Psoas muscle (tissue), 8 donors: ENCODE measurements around the gene PHF3. TPM values are rescaled to one million over a fixed set of nuclear protein-coding genes. Genes with fewer than 3 reads are reported as not detected.

ENCODE experiments used
- ATAC-seq, 4 donors: fragments of 200-7000 bp; cut with Tn5 transposase; one replicate each; pipeline ENCODE4 v1.9.1; 2020; ENCODE audit warnings: moderate library complexity in 3 of 4, mild to moderate bottlenecking in 2 of 4
- DNase-seq, 2 donors: peaks; one replicate each; pipeline ENCODE4 v3.0.0-alpha.2; 2020
- H3K27ac ChIP-seq: fragments of 200-600 bp; one replicate; pipeline ENCODE4 v1.8.0; 2022
- H3K27me3 ChIP-seq, 3 donors: fragments of 200-600 bp in 1 of 3; one replicate each; pipeline versions ENCODE4 v1.6.1 to v1.8.0; 2013 to 2022; ENCODE audit warnings: low read length in 2 of 3, mild to moderate bottlenecking in 2 of 3, moderate library complexity in 1 of 3; ENCODE audit not compliant: insufficient read depth in 3 of 3
- H3K36me3 ChIP-seq, 2 donors: fragments of 200-600 bp in 1 of 2; one replicate each; pipeline versions ENCODE4 v1.6.1 to v1.8.0; 2013 to 2022; ENCODE audit warnings: low read depth in 1 of 2, mild to moderate bottlenecking in 1 of 2, moderate library complexity in 1 of 2; ENCODE audit not compliant: insufficient read depth in 1 of 2
- H3K4me1 ChIP-seq: fragments of 200-600 bp; one replicate; pipeline ENCODE4 v1.8.0; 2022
- H3K4me3 ChIP-seq: fragments of 200-600 bp; one replicate; pipeline ENCODE4 v1.8.0; 2022; ENCODE audit warnings: mild to moderate bottlenecking
- H3K9me3 ChIP-seq: fragments of 200-600 bp; one replicate; pipeline ENCODE4 v1.8.0; 2022
- WGBS, 3 donors: extraction: QIAGEN DNeasy Blood & Tissue Kit; methylation state at CpG; one replicate each; pipeline versions ENCODE4 v1.1.6 to v1.1.7; 2013; 5-methylcytosine and 5-hydroxymethylcytosine counted together
- intact Hi-C, 2 donors: fragments of 100-400 bp; cut with DNase I; formaldehyde crosslinking; loops; one replicate each; pipeline versions ENCODE4 v1.11.0 to v1.14.2; 2022
- polyA plus RNA-seq, 3 donors: library from polyadenylated mRNA; stranded (reverse); fragments of 200-250 nt; gene quantifications; one replicate each; pipeline ENCODE4 v1.2.3, GENCODE V29; 2013
- total RNA-seq, 4 donors: library from RNA; stranded (reverse); fragmentation: NEBNext Ultra II Directional in 2 of 4; extraction: Animal tissue kit (Norgen Biotek cat#: 25700) in 2 of 4; gene quantifications; one replicate each; pipeline versions ENCODE4 v1.2.1 to v1.2.4, GENCODE V29; 2021 to 2023
- TF ChIP-seq, protein P1 (sequence below): fragments of 200-600 bp; IDR thresholded peaks from one replicate; pipeline ENCODE4 v1.8.0; 2022; ENCODE audit warnings: antibody characterized with exemption
- donor health status: healthy with polysubstance abuse.
- donor health status: DM: no; HTN: no; CAD: no; lungs with moderate emphysema.
- donor health status: Bipolar disorder and iron deficiency.
- donor health status: healthy.
- donor health status: DM: yes; HTN: yes; CAD: no.
- donor health status: DM: no; HTN: no; CAD: no.
- donor health status: DM: no; HTN: no; CAD: no.
- donor health status: DM: yes; HTN: yes; CAD: no.

PHF3 gene
- total and polyA plus RNA-seq, 7 donors = 4.9 to 38.6 (median 24.0) TPM

DNA sequence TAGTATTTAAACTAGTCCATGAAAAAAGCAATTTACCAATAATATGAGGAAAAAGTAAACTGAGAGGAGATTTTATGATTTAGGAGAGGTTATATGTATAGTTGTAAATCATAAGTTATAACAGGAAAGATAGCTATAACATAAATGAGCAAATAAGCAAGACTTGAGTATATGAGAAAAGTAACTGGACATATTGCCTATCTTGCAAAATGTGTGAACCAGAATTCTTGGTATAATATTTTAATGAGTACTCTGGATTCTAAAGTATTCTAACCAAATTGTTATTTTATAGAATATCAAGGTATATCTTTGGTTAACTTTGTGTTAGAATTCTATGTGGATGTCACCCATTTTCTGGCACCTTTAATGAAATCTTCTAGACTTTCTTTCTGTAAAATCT is 124.6 kb downstream of the PHF3 start:
- intact Hi-C loops = loop anchor here in 1 of 2 donors (5.0 kb wide), 1 partner anchor 408 kb away; no protein-coding TSS in a partner anchor

DNA sequence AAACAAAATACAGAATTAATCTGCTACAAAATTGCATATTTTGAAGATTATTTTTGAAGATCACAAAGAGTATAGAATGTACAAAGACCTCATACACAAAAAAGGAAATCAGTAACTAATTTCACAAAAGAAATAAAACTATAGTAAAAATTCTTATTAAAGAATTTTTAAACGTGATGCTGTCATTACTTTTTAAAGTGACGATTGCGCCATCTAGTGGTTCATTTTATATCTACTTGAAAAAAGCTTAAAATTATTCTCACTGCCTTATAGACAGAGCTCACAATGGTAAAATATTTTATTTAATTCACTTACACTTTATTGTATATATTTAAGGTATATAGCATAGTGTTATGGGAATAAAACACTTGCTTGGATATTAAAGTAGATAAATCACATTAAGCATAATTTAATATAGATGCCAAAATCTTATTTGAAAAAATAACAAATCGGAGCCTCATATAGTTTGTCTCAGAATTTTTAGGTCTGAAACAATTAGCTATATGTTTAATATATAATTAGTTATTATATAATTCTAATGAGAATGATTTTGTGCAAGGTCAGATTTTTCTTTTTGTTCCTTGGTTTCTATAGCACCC is 128.8 kb downstream of the PHF3 start:
- H3K27me3 ChIP-seq = no peaks in the 10 kb centered on the region
- ATAC-seq (peak in 2 of 4 donors; percentile 45 to 56), DNase-seq (no peak)
- intact Hi-C loops = loop anchor here (2.0 to 5.0 kb wide), 2 partner anchors 166 to 412 kb away; no protein-coding TSS in a partner anchor
- H3K36me3 ChIP-seq = no peaks in the 10 kb centered on the region
- no peaks in the 10 kb centered on the region for H3K4me1 ChIP-seq
- TF ChIP-seq, protein P1, sequence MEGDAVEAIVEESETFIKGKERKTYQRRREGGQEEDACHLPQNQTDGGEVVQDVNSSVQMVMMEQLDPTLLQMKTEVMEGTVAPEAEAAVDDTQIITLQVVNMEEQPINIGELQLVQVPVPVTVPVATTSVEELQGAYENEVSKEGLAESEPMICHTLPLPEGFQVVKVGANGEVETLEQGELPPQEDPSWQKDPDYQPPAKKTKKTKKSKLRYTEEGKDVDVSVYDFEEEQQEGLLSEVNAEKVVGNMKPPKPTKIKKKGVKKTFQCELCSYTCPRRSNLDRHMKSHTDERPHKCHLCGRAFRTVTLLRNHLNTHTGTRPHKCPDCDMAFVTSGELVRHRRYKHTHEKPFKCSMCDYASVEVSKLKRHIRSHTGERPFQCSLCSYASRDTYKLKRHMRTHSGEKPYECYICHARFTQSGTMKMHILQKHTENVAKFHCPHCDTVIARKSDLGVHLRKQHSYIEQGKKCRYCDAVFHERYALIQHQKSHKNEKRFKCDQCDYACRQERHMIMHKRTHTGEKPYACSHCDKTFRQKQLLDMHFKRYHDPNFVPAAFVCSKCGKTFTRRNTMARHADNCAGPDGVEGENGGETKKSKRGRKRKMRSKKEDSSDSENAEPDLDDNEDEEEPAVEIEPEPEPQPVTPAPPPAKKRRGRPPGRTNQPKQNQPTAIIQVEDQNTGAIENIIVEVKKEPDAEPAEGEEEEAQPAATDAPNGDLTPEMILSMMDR = peak; percentile 80
- H3K9me3 ChIP-seq = peaks cover 5% of the 10 kb centered on the region
- 24 to 25% (median 24%) methylated on average over 4 of the region's 4 CpGs for WGBS, 3 donors
- no peak overlapping the region for H3K27ac ChIP-seq
- H3K4me3 ChIP-seq = no peak overlapping the region

More for the DNA sequence above, 124.6 kb downstream of the PHF3 start:
- DNase-seq (no peak), ATAC-seq (no peak)
- TF ChIP-seq, protein P1 = no peak
- no peaks in the 10 kb centered on the region for H3K27me3 ChIP-seq
- H3K36me3 ChIP-seq = no peaks in the 10 kb centered on the region
- H3K4me1 ChIP-seq = no peaks in the 10 kb centered on the region
- H3K9me3 ChIP-seq = peaks cover 8% of the 10 kb centered on the region
- H3K4me3 ChIP-seq = no peak overlapping the region
- no peak overlapping the region for H3K27ac ChIP-seq

Other genes starting within 250 kb of the PHF3 start
- 100 to 1,000 TPM; 153 to 202 (median 184) TPM for gene PTP4A1, start 63.3 kb upstream of the PHF3 start, total RNA-seq
- gene PTP4A1, start 63.3 kb upstream of the PHF3 start, polyA plus RNA-seq = 100 to 1,000 TPM; 113 to 159 (median 151) TPM